Measurements from ENCODE around the gene IL4R. TPM values are rescaled to one million over a fixed set of nuclear protein-coding genes. Genes with fewer than 3 reads are reported as not detected.

Gene IL4R
- total and polyA plus RNA-seq, 9 donors = 11.3 to 39.5 (median 17.4) TPM

GRCh38 chr16:27387724-27388123, 74.0 kb downstream of the IL4R start:
- no peaks in the 10 kb centered on the region for H3K27me3 ChIP-seq
- peaks cover 0 to 7% of the 10 kb centered on the region in 2 donors for H3K9me3 ChIP-seq
- TF ChIP-seq EP300 (IDR thresholded peaks at IDR 0.05) (no peak), POLR2A (IDR thresholded peaks at IDR 0.05) (no peak), CTCF (IDR thresholded peaks at IDR 0.05) (no peak)
- H3K36me3 ChIP-seq = no peaks in the 10 kb centered on the region
- WGBS, 3 donors = 37 to 74% (median 68%) methylated on average over 1 of the region's 1 CpG
- no peak overlapping the region for H3K27ac ChIP-seq
- DNase-seq = no peak
- intact Hi-C loops (cut with DNase I) = no loop called here
- no peaks in the 10 kb centered on the region for H3K4me1 ChIP-seq (ENCODE audit: insufficient read depth)
- no peak overlapping the region for H3K4me3 ChIP-seq

GRCh38 chr16:27389272-27389961, 75.6 kb downstream of the IL4R start:
- WGBS, 3 donors = 75 to 82% (median 76%) methylated on average over 8 of the region's 8 CpGs
- Histone ChIP-seq H3K4me3 (no peak overlapping the region), H3K36me3 (no peaks in the 10 kb centered on the region), H3K27ac (no peak overlapping the region), H3K9me3 (peaks cover 0 to 7% of the 10 kb centered on the region in 2 donors), H3K4me1 (ENCODE audit: insufficient read depth) (no peaks in the 10 kb centered on the region), H3K27me3 (no peaks in the 10 kb centered on the region)
- TF ChIP-seq EP300 (IDR thresholded peaks at IDR 0.05) (no peak), CTCF (IDR thresholded peaks at IDR 0.05) (no peak), POLR2A (IDR thresholded peaks at IDR 0.05) (no peak)
- DNase-seq = no peak
- intact Hi-C loops (cut with DNase I) = no loop called here

GRCh38 chr16:27390151-27390550, 76.4 kb downstream of the IL4R start:
- Histone ChIP-seq H3K27me3 (no peaks in the 10 kb centered on the region), H3K4me3 (no peak overlapping the region), H3K27ac (no peak overlapping the region), H3K4me1 (ENCODE audit: insufficient read depth) (no peaks in the 10 kb centered on the region), H3K9me3 (peaks cover 0 to 7% of the 10 kb centered on the region in 2 donors), H3K36me3 (no peaks in the 10 kb centered on the region)
- intact Hi-C loops (cut with DNase I) = no loop called here
- DNase-seq = no peak
- TF ChIP-seq EP300 (IDR thresholded peaks at IDR 0.05) (no peak), POLR2A (IDR thresholded peaks at IDR 0.05) (no peak), CTCF (IDR thresholded peaks at IDR 0.05) (no peak)

- no peak overlapping the region for H3K4me3 ChIP-seq
- no peaks in the 10 kb centered on the region for H3K4me1 ChIP-seq (ENCODE audit: insufficient read depth)
- no peaks in the 10 kb centered on the region for H3K36me3 ChIP-seq
- no peaks in the 10 kb centered on the region for H3K27me3 ChIP-seq
- H3K27ac ChIP-seq = no peak overlapping the region
- TF ChIP-seq EP300 (IDR thresholded peaks at IDR 0.05) (no peak), CTCF (IDR thresholded peaks at IDR 0.05) (no peak), POLR2A (IDR thresholded peaks at IDR 0.05) (no peak)
- H3K9me3 ChIP-seq = no peaks in the 10 kb centered on the region
- WGBS, 3 donors = 58 to 68% (median 60%) methylated on average over 1 of the region's 1 CpG
- intact Hi-C loops (cut with DNase I) = no loop called here
- no peak for DNase-seq
These were observed 78.9 kb downstream of the IL4R start for GRCh38 chr16:27392671-27393070.
